ENCODE results near the gene STIMATE.

The STIMATE gene

DNA sequence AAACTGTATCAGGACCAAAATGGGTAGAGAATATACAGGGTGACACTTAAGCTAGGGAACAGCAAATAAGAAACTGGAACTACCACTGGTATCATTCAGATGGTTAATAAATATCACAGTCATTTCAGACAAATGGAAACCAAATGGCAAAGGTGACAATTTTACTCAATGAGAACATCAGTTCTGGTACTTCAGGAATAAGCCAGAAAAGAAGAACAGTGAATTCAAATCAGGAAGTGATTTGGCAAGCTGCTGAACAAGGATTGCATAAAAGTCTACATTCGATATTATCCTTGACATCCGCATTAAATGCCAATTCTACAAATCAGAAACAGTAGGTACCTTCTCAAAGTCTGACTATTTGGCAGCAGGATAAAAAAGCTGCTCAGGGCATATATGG, 23.5 kb upstream of the STIMATE start:
- H3K36me3 ChIP-seq (ENCODE audit: insufficient read depth, low read length): peaks cover 44% of the 10 kb centered on the region; the same call in 1 of the 2 replicates
- TF ChIP-seq EZH2 (IDR thresholded peaks at IDR 0.05; ENCODE audit: borderline replicate concordance, low read length): no peak
- TF ChIP-seq, protein P1, sequence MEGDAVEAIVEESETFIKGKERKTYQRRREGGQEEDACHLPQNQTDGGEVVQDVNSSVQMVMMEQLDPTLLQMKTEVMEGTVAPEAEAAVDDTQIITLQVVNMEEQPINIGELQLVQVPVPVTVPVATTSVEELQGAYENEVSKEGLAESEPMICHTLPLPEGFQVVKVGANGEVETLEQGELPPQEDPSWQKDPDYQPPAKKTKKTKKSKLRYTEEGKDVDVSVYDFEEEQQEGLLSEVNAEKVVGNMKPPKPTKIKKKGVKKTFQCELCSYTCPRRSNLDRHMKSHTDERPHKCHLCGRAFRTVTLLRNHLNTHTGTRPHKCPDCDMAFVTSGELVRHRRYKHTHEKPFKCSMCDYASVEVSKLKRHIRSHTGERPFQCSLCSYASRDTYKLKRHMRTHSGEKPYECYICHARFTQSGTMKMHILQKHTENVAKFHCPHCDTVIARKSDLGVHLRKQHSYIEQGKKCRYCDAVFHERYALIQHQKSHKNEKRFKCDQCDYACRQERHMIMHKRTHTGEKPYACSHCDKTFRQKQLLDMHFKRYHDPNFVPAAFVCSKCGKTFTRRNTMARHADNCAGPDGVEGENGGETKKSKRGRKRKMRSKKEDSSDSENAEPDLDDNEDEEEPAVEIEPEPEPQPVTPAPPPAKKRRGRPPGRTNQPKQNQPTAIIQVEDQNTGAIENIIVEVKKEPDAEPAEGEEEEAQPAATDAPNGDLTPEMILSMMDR (IDR thresholded peaks at IDR 0.05; ENCODE audit: low read length): no peak

DNA sequence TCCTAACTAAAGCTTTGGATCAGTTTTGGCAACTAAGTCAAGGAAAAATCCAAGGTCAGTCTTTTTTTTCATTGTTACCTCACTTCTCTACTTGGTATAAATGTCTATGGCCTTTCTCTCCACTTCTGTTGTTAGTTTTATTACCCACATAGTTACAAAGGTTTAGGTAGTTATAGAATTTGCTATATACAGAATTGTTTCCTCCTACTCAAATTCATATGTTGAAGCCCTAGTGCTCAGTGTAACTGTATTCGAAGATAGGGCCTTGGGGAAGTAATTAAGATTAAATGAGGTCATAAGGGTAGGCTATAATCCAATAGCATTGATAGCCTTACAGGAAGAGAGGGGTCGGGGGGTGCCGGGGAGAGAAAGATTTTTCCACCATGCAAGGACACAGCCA, 19.7 kb upstream of the STIMATE start:
- Histone ChIP-seq H3K9me2 (ENCODE audit: low read depth, low read length) (no peaks in the 10 kb centered on the region), H3K4me1 (ENCODE audit: insufficient read depth, low read length, severe bottlenecking) (no peaks in the 10 kb centered on the region), H3K4me3 (ENCODE audit: low read depth, low read length, poor library complexity, severe bottlenecking) (no peak overlapping the region), H3F3A (ENCODE audit: insufficient read depth, low read length) (no peaks in the 10 kb centered on the region), H3K79me2 (ENCODE audit: insufficient read depth, low read length) (no peaks in the 10 kb centered on the region), H2AFZ (ENCODE audit: low read length) (no peak overlapping the region), H4K20me1 (ENCODE audit: insufficient read depth, low read length) (no peaks in the 10 kb centered on the region), H3K9ac (ENCODE audit: low read length) (no peak overlapping the region), H3K36me3 (ENCODE audit: insufficient read depth, low read length) (peaks cover 59% of the 10 kb centered on the region), H3K27me3 (ENCODE audit: insufficient read depth, low read length) (no peaks in the 10 kb centered on the region), H3K9me3 (ENCODE audit: low read length) (no peaks in the 10 kb centered on the region), H3K27ac (ENCODE audit: low read depth, low read length, poor library complexity, severe bottlenecking) (no peak overlapping the region), H3K4me2 (ENCODE audit: low read length) (no peak overlapping the region)
- TF ChIP-seq, protein P1 (IDR thresholded peaks at IDR 0.05; ENCODE audit: low read length): no peak
- no peak for TF ChIP-seq EZH2 (IDR thresholded peaks at IDR 0.05; ENCODE audit: borderline replicate concordance, low read length)

More for the DNA sequence above, 23.5 kb upstream of the STIMATE start:
- Histone ChIP-seq H3K4me1 (ENCODE audit: insufficient read depth, low read length, severe bottlenecking) (peaks cover 6% of the 10 kb centered on the region), H2AFZ (ENCODE audit: low read length) (no peak overlapping the region), H3F3A (ENCODE audit: insufficient read depth, low read length) (no peaks in the 10 kb centered on the region), H3K27me3 (ENCODE audit: insufficient read depth, low read length) (no peaks in the 10 kb centered on the region), H3K4me2 (ENCODE audit: low read length) (no peak overlapping the region), H3K9me2 (ENCODE audit: low read depth, low read length) (no peaks in the 10 kb centered on the region), H3K9ac (ENCODE audit: low read length) (no peak overlapping the region), H4K20me1 (ENCODE audit: insufficient read depth, low read length) (no peaks in the 10 kb centered on the region), H3K9me3 (ENCODE audit: low read length) (no peaks in the 10 kb centered on the region), H3K4me3 (ENCODE audit: low read depth, low read length, poor library complexity, severe bottlenecking) (no peak overlapping the region), H3K79me2 (ENCODE audit: insufficient read depth, low read length) (no peaks in the 10 kb centered on the region), H3K27ac (ENCODE audit: low read depth, low read length, poor library complexity, severe bottlenecking) (no peak overlapping the region)

DNA sequence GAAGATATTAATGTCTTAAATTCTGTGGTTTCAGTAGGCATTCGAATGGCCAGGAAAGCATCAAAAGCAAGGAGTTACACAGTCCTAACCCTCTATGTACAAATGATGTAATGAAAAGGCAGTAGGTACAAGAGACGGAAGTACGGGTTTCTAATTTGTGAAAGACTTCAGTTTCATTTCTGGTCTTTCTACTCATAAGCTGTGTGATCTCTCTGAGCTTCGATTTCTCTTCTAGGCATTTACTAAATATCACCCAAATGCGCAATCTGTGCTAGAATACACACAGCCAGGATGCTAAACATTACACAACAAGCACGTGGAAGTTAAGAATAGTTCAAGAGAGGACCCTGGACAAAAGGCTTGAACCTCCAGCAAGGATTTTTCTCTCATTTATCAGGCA, 17.9 kb upstream of the STIMATE start:
- TF ChIP-seq EZH2 (IDR thresholded peaks at IDR 0.05; ENCODE audit: borderline replicate concordance, low read length): no peak
- TF ChIP-seq, protein P1 (IDR thresholded peaks at IDR 0.05; ENCODE audit: low read length): no peak
- Histone ChIP-seq H3K27me3 (ENCODE audit: insufficient read depth, low read length) (no peaks in the 10 kb centered on the region), H3K36me3 (ENCODE audit: insufficient read depth, low read length) (peaks cover 54% of the 10 kb centered on the region), H3K27ac (ENCODE audit: low read depth, low read length, poor library complexity, severe bottlenecking) (no peak overlapping the region), H3K4me3 (ENCODE audit: low read depth, low read length, poor library complexity, severe bottlenecking) (no peak overlapping the region), H3K9ac (ENCODE audit: low read length) (no peak overlapping the region), H3F3A (ENCODE audit: insufficient read depth, low read length) (no peaks in the 10 kb centered on the region), H3K9me3 (ENCODE audit: low read length) (no peaks in the 10 kb centered on the region), H4K20me1 (ENCODE audit: insufficient read depth, low read length) (no peaks in the 10 kb centered on the region), H3K4me2 (ENCODE audit: low read length) (no peak overlapping the region), H3K9me2 (ENCODE audit: low read depth, low read length) (no peaks in the 10 kb centered on the region), H3K79me2 (ENCODE audit: insufficient read depth, low read length) (no peaks in the 10 kb centered on the region), H3K4me1 (ENCODE audit: insufficient read depth, low read length, severe bottlenecking) (no peaks in the 10 kb centered on the region), H2AFZ (ENCODE audit: low read length) (no peak overlapping the region)
